ENCODE data around the gene MLPH. TPM values are rescaled to one million over a fixed set of nuclear protein-coding genes. Genes with fewer than 3 reads are reported as not detected.

Gene MLPH
- total RNA-seq, 2 experiments from 2014 or later, result 0.39 TPM; not detected in 1

DNA sequence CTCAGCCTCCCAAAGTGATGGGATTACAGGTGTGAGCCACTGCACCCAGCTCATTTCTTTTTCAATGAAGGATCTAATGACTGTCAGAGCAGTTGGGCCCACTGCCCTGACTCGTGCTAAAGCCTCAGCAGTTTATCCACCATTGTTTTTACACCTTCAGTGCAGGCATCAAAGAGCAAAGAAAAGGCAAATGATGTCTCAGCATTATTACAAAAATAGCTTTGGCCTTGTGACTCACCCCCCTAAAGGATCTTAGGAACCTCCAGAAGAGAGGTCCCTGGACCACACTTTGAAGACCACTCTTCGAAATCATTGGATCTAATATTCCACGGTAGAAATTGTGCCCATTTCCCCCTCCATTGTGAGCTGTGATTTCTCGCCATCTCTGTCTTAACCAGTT, 21.3 kb downstream of the MLPH start:
- no peak overlapping the region for H3K4me3 Mint-ChIP-seq
- Histone ChIP-seq H3K4me3 (ENCODE audit: low read length) (no peak overlapping the region), H3K27ac (ENCODE audit: low read depth in 1 of 2, low read length in 2 of 2) (no peak overlapping the region), H3K9me3 (ENCODE audit: control insufficient read depth in 1 of 2, insufficient read depth in 1 of 2, low read length in 2 of 2) (peaks cover 0 to 3% of the 10 kb centered on the region in 2 experiments), H3K4me1 (ENCODE audit: insufficient read depth, low read length) (peaks cover 7% of the 10 kb centered on the region), H3K36me3 (ENCODE audit: insufficient read depth, low read length) (no peaks in the 10 kb centered on the region), H3K27me3 (ENCODE audit: control insufficient read depth in 1 of 2, insufficient read depth in 2 of 2, low read length in 2 of 2) (peaks cover 0 to 4% of the 10 kb centered on the region in 2 experiments)
- ChIA-PET CTCF (no interaction called here), POLR2A (no interaction called here)
- intact Hi-C loops (cut with DNase I, micrococcal nuclease), result no loop called here
- no peaks in the 10 kb centered on the region for H3K4me1 Mint-ChIP-seq (ENCODE audit: low read depth)
- H3K36me3 Mint-ChIP-seq (ENCODE audit: low read depth), result no peaks in the 10 kb centered on the region
- peaks cover 13% of the 10 kb centered on the region for H3K27me3 Mint-ChIP-seq
- no peak for TF ChIP-seq CTCF (IDR thresholded peaks at IDR 0.05)
- H3K9me3 Mint-ChIP-seq, result no peaks in the 10 kb centered on the region
- no peak overlapping the region for H3K27ac Mint-ChIP-seq
- no peak for ATAC-seq (ENCODE audit: poor library complexity)
- no peak for DNase-seq

DNA sequence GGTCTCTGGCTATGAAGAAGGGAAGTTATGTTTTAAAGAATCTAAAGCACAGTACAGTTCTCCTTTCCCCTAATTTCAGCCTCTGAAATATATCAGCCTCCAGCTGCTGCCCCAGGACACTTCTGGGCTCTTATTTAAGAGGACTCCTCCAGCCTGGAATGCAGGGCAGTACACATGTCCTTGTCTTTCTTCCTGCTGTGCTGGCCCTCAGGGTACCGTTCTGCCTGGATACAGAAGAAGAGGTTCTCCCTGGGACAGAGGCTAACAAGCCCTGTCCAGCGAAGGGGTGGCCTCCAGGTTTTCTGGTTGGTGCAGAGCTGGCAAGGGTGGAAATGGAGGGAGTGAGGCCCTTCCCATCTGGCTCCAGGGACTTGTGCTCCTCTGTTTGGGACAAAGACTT, 22.1 kb downstream of the MLPH start:
- no peaks in the 10 kb centered on the region for H3K36me3 ChIP-seq (ENCODE audit: insufficient read depth, low read length)
- Mint-ChIP-seq H3K27ac (no peak overlapping the region), H3K4me3 (no peak overlapping the region), H3K36me3 (ENCODE audit: low read depth) (no peaks in the 10 kb centered on the region), H3K9me3 (no peaks in the 10 kb centered on the region), H3K4me1 (ENCODE audit: low read depth) (no peaks in the 10 kb centered on the region), H3K27me3 (peaks cover 13% of the 10 kb centered on the region)
- H3K27ac ChIP-seq (ENCODE audit: low read depth in 1 of 2, low read length in 2 of 2), result no peak overlapping the region
- CTCF ChIA-PET, result no interaction called here
- POLR2A ChIA-PET, result no interaction called here
- H3K4me1 ChIP-seq (ENCODE audit: insufficient read depth, low read length), result peaks cover 7% of the 10 kb centered on the region
- ATAC-seq (ENCODE audit: poor library complexity) (no peak), DNase-seq (no peak)
- intact Hi-C loops (cut with DNase I, micrococcal nuclease), result no loop called here
- H3K4me3 ChIP-seq (ENCODE audit: low read length), result no peak overlapping the region
- no peak for TF ChIP-seq CTCF (IDR thresholded peaks at IDR 0.05)
- peaks cover 0 to 3% of the 10 kb centered on the region in 2 experiments for H3K9me3 ChIP-seq (ENCODE audit: control insufficient read depth in 1 of 2, insufficient read depth in 1 of 2, low read length in 2 of 2)
- peaks cover 0 to 4% of the 10 kb centered on the region in 2 experiments for H3K27me3 ChIP-seq (ENCODE audit: control insufficient read depth in 1 of 2, insufficient read depth in 2 of 2, low read length in 2 of 2)

DNA sequence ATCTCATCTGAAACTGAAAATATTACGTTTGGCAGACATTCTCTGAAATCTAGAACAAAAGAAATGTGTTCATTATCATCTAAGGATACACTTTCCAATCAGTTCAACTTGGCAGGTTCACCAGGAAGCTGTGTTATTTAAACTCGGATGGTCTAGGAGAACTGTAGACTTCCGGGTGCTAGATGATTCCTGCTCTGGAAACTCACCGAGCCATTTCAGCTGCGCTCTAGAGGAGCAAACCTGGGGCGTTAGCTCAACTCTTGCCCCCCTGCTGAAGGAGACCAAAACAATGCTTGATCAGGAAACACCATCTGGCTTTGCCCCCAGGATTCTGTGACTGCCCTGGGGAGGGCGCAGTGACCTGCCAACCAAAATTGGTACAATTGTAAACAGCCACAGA, 22.9 kb downstream of the MLPH start:
- no peaks in the 10 kb centered on the region for H3K36me3 ChIP-seq (ENCODE audit: insufficient read depth, low read length)
- DNase-seq (no peak), ATAC-seq (ENCODE audit: poor library complexity) (no peak)
- Mint-ChIP-seq H3K4me3 (no peak overlapping the region), H3K27me3 (peaks cover 13% of the 10 kb centered on the region), H3K4me1 (ENCODE audit: low read depth) (no peaks in the 10 kb centered on the region), H3K27ac (no peak overlapping the region), H3K36me3 (ENCODE audit: low read depth) (no peaks in the 10 kb centered on the region), H3K9me3 (no peaks in the 10 kb centered on the region)
- ChIA-PET CTCF (interaction anchor here (1.1 kb wide), 1 partner anchor 235 kb away, joined by 3 read pairs; no protein-coding TSS in a partner anchor), POLR2A (no interaction called here)
- TF ChIP-seq CTCF (IDR thresholded peaks at IDR 0.05), result no peak
- no peak overlapping the region for H3K27ac ChIP-seq (ENCODE audit: low read depth in 1 of 2, low read length in 2 of 2)
- H3K4me1 ChIP-seq (ENCODE audit: insufficient read depth, low read length), result peaks cover 7% of the 10 kb centered on the region
- intact Hi-C loops (cut with DNase I, micrococcal nuclease), result loop anchor here (5.0 kb wide), 2 partner anchors 162 to 752 kb away; no protein-coding TSS in a partner anchor
- H3K9me3 ChIP-seq (ENCODE audit: control insufficient read depth in 1 of 2, insufficient read depth in 1 of 2, low read length in 2 of 2), result peaks cover 0 to 2% of the 10 kb centered on the region in 2 experiments
- H3K27me3 ChIP-seq (ENCODE audit: control insufficient read depth in 1 of 2, insufficient read depth in 2 of 2, low read length in 2 of 2), result peaks cover 0 to 4% of the 10 kb centered on the region in 2 experiments
- H3K4me3 ChIP-seq (ENCODE audit: low read length), result no peak overlapping the region
